PC-9 (cell line): ENCODE results near the gene MRE11. TPM values are rescaled to one million over a fixed set of nuclear protein-coding genes. Genes with fewer than 3 reads are reported as not detected.

Experiments used
- BruUV-seq: library from RNA; stranded (reverse); fragments of 400-500 nt; replicated peaks from 2 replicates; lab custom pipeline; 2021; lab: Mats Ljungman, UMichigan
- CTCF ChIA-PET: fragments of 300-600 bp; sonication (Branson Sonifier 250); formaldehyde crosslinking; loops from one replicate; lab custom pipeline; 2022; ENCODE audit warnings: antibody characterized with exemption; lab: Charles Lee
- POLR2A ChIA-PET: fragments of 300-600 bp; sonication (Branson Sonifier 250); formaldehyde crosslinking; loops from one replicate; lab custom pipeline; 2022; ENCODE audit warnings: antibody characterized with exemption; ENCODE audit not compliant: unreplicated experiment; lab: Charles Lee
- DNase-seq, 2 experiments: peaks; one replicate each; pipeline versions ENCODE4 v3.0.0 to v3.0.0-alpha.2; 2015 to 2022; ENCODE audit warnings: mixed read lengths in 1 of 2
- H2AFZ ChIP-seq: fragments of 200-600 bp; sonication (generic); 2 replicates; pipeline ENCODE4 v1.8.1; 2017; ENCODE audit warnings: antibody characterized with exemption
- H3F3A ChIP-seq: fragments of 200-600 bp; sonication (generic); 2 replicates; pipeline ENCODE4 v1.8.1; 2017; ENCODE audit warnings: antibody characterized with exemption, mild to moderate bottlenecking, low read depth; ENCODE audit not compliant: insufficient read depth
- H3K27ac ChIP-seq: fragments of 200-600 bp; sonication (generic); 2 replicates; pipeline ENCODE4 v1.6.1; 2016; ENCODE audit warnings: mixed run types
- H3K27me3 ChIP-seq: fragments of 200-600 bp; sonication (generic); 2 replicates; pipeline ENCODE4 v1.6.1; 2016; ENCODE audit warnings: low read depth, mixed run types; ENCODE audit not compliant: insufficient read depth
- H3K36me3 ChIP-seq: fragments of 200-600 bp; sonication (generic); 2 replicates; pipeline ENCODE4 v1.6.1; 2016; ENCODE audit warnings: low read depth, mixed run types
- H3K4me1 ChIP-seq: fragments of 200-600 bp; sonication (generic); replicated peaks from 2 replicates; pipeline ENCODE4 v1.6.1; 2016; ENCODE audit warnings: mixed run types; ENCODE audit not compliant: insufficient read depth
- H3K4me2 ChIP-seq: fragments of 200-600 bp; sonication (generic); 2 replicates; pipeline ENCODE4 v1.6.1; 2017; ENCODE audit warnings: mixed run types
- H3K4me3 ChIP-seq: fragments of 200-600 bp; sonication (generic); 2 replicates; pipeline ENCODE4 v1.6.1; 2016; ENCODE audit warnings: mixed run types
- H3K79me2 ChIP-seq: fragments of 200-600 bp; sonication (generic); 2 replicates; pipeline ENCODE4 v1.6.1; 2017; ENCODE audit warnings: low read depth, mixed run types
- H3K9me2 ChIP-seq: fragments of 200-600 bp; sonication (generic); 2 replicates; pipeline ENCODE4 v1.8.1; 2017; ENCODE audit warnings: mild to moderate bottlenecking; ENCODE audit not compliant: insufficient read depth
- H3K9me3 ChIP-seq: fragments of 200-600 bp; sonication (generic); 2 replicates; pipeline ENCODE4 v1.8.1; 2016; ENCODE audit warnings: low read depth; ENCODE audit not compliant: insufficient read depth
- H4K20me1 ChIP-seq: fragments of 200-600 bp; sonication (generic); 2 replicates; pipeline ENCODE4 v1.8.1; 2017; ENCODE audit not compliant: insufficient read depth
- CTCF ChIP-seq: fragments of 200-600 bp; sonication (generic); conservative IDR thresholded peaks from 2 replicates; pipeline ENCODE4 v1.6.1; 2017; ENCODE audit warnings: mixed run types, antibody characterized with exemption, mild to moderate bottlenecking, moderate library complexity
- EZH2 ChIP-seq: fragments of 200-600 bp; sonication (generic); IDR thresholded peaks from 2 replicates; pipeline ENCODE4 v1.8.0; 2017; ENCODE audit warnings: antibody characterized with exemption, low read depth
- intact Hi-C: fragments of 100-400 bp; cut with micrococcal nuclease; formaldehyde crosslinking; loops from one replicate; pipeline ENCODE4 v1.10.0; 2022; ENCODE audit not compliant: unreplicated experiment
- total RNA-seq: library from RNA; stranded (reverse); gene quantifications from 2 replicates; pipeline ENCODE4 v1.2.3, GENCODE V29; 2021

The MRE11 gene
- total RNA-seq, 1 experiment from 2014 or later, result 41.1 TPM

- intact Hi-C loops, result loop anchor here (5.0 kb wide), 1 partner anchor 236 kb away; no protein-coding TSS in a partner anchor
- Histone ChIP-seq H3K4me3 (no peak overlapping the region), H3K9me2 (no peaks in the 10 kb centered on the region), H3K27me3 (no peaks in the 10 kb centered on the region), H2AFZ (no peak overlapping the region), H4K20me1 (no peaks in the 10 kb centered on the region), H3K4me2 (no peak overlapping the region), H3K4me1 (no peaks in the 10 kb centered on the region), H3K79me2 (no peaks in the 10 kb centered on the region), H3K9me3 (no peaks in the 10 kb centered on the region), H3K27ac (no peak overlapping the region), H3K36me3 (peaks cover 19% of the 10 kb centered on the region; the same call in 1 of the 2 replicates), H3F3A (no peaks in the 10 kb centered on the region; the same call in 1 of the 2 replicates)
- DNase-seq, result no peak
- ChIA-PET CTCF (interaction anchor here (1.4 kb wide), 1 partner anchor 523 kb away, joined by 3 read pairs; no protein-coding TSS in a partner anchor), POLR2A (no interaction called here)
- TF ChIP-seq CTCF (no peak), EZH2 (no peak)
- BruUV-seq, result no TSS peak
Observed at GRCh38 chr11:94418123-94418765, 75.4 kb downstream of the MRE11 start.

- ChIA-PET POLR2A (no interaction called here), CTCF (interaction anchor here (1.4 kb wide), 1 partner anchor 522 kb away, joined by 3 read pairs; no protein-coding TSS in a partner anchor)
- H3F3A ChIP-seq, result no peaks in the 10 kb centered on the region; the same call in 1 of the 2 replicates
- no peaks in the 10 kb centered on the region for H4K20me1 ChIP-seq
- H3K27ac ChIP-seq, result no peak overlapping the region
- TF ChIP-seq CTCF, result peak; percentile 73
- no peak for TF ChIP-seq EZH2
- no peak for DNase-seq
- H3K4me1 ChIP-seq, result no peaks in the 10 kb centered on the region
- intact Hi-C loops, result loop anchor here (1.0 to 5.0 kb wide), 3 partner anchors 235 to 522 kb away; no protein-coding TSS in a partner anchor
- no TSS peak for BruUV-seq
- H3K4me3 ChIP-seq, result no peak overlapping the region
- no peaks in the 10 kb centered on the region for H3K79me2 ChIP-seq
- no peak overlapping the region for H2AFZ ChIP-seq
- no peaks in the 10 kb centered on the region for H3K9me3 ChIP-seq
- H3K36me3 ChIP-seq, result peaks cover 19% of the 10 kb centered on the region; the same call in 1 of the 2 replicates
- no peak overlapping the region for H3K4me2 ChIP-seq
- H3K27me3 ChIP-seq, result no peaks in the 10 kb centered on the region
- H3K9me2 ChIP-seq, result no peaks in the 10 kb centered on the region
Observed at GRCh38 chr11:94417386-94417987, 76.2 kb downstream of the MRE11 start.

- CTCF ChIA-PET, result no interaction called here
- DNase-seq, result no peak
- POLR2A ChIA-PET, result no interaction called here
- Histone ChIP-seq H3K36me3 (no peaks in the 10 kb centered on the region), H3K4me1 (no peaks in the 10 kb centered on the region), H3K9me2 (no peaks in the 10 kb centered on the region), H3K9me3 (no peaks in the 10 kb centered on the region), H2AFZ (no peak overlapping the region), H3K4me3 (no peak overlapping the region), H3K4me2 (no peak overlapping the region), H4K20me1 (no peaks in the 10 kb centered on the region), H3K79me2 (no peaks in the 10 kb centered on the region), H3F3A (no peaks in the 10 kb centered on the region), H3K27me3 (0 out of 2 replicates have a peak, but pooled peaks cover under 1% of the 10 kb centered on the region), H3K27ac (no peak overlapping the region)
- TF ChIP-seq EZH2 (no peak), CTCF (no peak)
- intact Hi-C loops, result no loop called here
- no TSS peak for BruUV-seq
Observed at GRCh38 chr11:94405062-94405833, 88.4 kb downstream of the MRE11 start.
